SJCRH30 (cell line): ENCODE results near the gene NTMT2. TPM values are rescaled to one million over a fixed set of nuclear protein-coding genes. Genes with fewer than 3 reads are reported as not detected.
"Not testable (repeated sequence)": the region's sequence is repeated elsewhere in the genome, so short reads cannot be mapped to it uniquely, and the experiment has no call there.

Experiments used
- DNase-seq, 2 experiments: peaks; one replicate each; pipeline ENCODE4 v3.0.0-alpha.2; 2015 to 2020
- H3K27ac ChIP-seq: fragments of 250-450 bp; sonication (Bioruptor Pico); 2 replicates; pipeline ENCODE4 v1.5.1; 2020; ENCODE audit warnings: mild to moderate bottlenecking, moderate library complexity
- H3K27me3 ChIP-seq: fragments of 250-450 bp; sonication (Bioruptor Pico); 2 replicates; pipeline ENCODE4 v1.5.1; 2020; ENCODE audit warnings: mild to moderate bottlenecking, moderate library complexity
- H3K36me3 ChIP-seq: fragments of 250-450 bp; sonication (Bioruptor Pico); 2 replicates; pipeline ENCODE4 v1.5.1; 2020; ENCODE audit warnings: mild to moderate bottlenecking, moderate library complexity
- H3K4me1 ChIP-seq: fragments of 250-450 bp; sonication (Bioruptor Pico); 2 replicates; pipeline ENCODE4 v1.5.1; 2020; ENCODE audit warnings: mild to moderate bottlenecking, moderate library complexity
- H3K4me3 ChIP-seq: fragments of 250-450 bp; sonication (Bioruptor Pico); 2 replicates; pipeline ENCODE4 v1.5.1; 2020; ENCODE audit warnings: mild to moderate bottlenecking, moderate library complexity
- H3K9me3 ChIP-seq: fragments of 250-450 bp; sonication (Bioruptor Pico); replicated peaks from 2 replicates; pipeline ENCODE4 v1.5.1; 2020; ENCODE audit warnings: mild to moderate bottlenecking, moderate library complexity
- total RNA-seq: library from RNA; depleted of rRNA; stranded (reverse); fragments of >200 nt; shearing (Covaris generic); gene quantifications from 2 replicates; pipeline ENCODE4 v1.2.3, GENCODE V29; 2014

The NTMT2 gene
- total RNA-seq, 1 experiment from 2014 or later = not detected

- H3K27me3 ChIP-seq = no peaks in the 10 kb centered on the region
- no peaks in the 10 kb centered on the region for H3K4me1 ChIP-seq
- H3K36me3 ChIP-seq = no peaks in the 10 kb centered on the region
- no peak for DNase-seq
- no peaks in the 10 kb centered on the region for H3K9me3 ChIP-seq
- no peak overlapping the region for H3K27ac ChIP-seq
- H3K4me3 ChIP-seq = no peak overlapping the region
These were observed 698 bp upstream of the NTMT2 start for GRCh38 chr1:170145061-170145460.

GRCh38 chr1:170146720-170147263, 1.0 kb downstream of the NTMT2 start:
- Histone ChIP-seq H3K27ac (no peak overlapping the region), H3K27me3 (no peaks in the 10 kb centered on the region), H3K4me3 (no peak overlapping the region), H3K4me1 (no peaks in the 10 kb centered on the region), H3K36me3 (no peaks in the 10 kb centered on the region), H3K9me3 (no peaks in the 10 kb centered on the region)
- peak in 1 of 2 experiments; percentile 25 for DNase-seq

- no peaks in the 10 kb centered on the region for H3K27me3 ChIP-seq
- no peak for DNase-seq
- H3K9me3 ChIP-seq = no peaks in the 10 kb centered on the region
- H3K27ac ChIP-seq = no peak overlapping the region
- H3K4me3 ChIP-seq = no peak overlapping the region
- H3K4me1 ChIP-seq = no peaks in the 10 kb centered on the region
- no peaks in the 10 kb centered on the region for H3K36me3 ChIP-seq
These were observed 3.5 kb downstream of the NTMT2 start for GRCh38 chr1:170149241-170149640.

- no peaks in the 10 kb centered on the region for H3K27me3 ChIP-seq
- H3K4me1 ChIP-seq = no peaks in the 10 kb centered on the region
- H3K27ac ChIP-seq = no peak overlapping the region
- H3K9me3 ChIP-seq = no peaks in the 10 kb centered on the region
- H3K36me3 ChIP-seq = no peaks in the 10 kb centered on the region
- DNase-seq = no peak
- no peak overlapping the region for H3K4me3 ChIP-seq
These were observed 4.3 kb downstream of the NTMT2 start for GRCh38 chr1:170150016-170150415.

- no peak overlapping the region for H3K4me3 ChIP-seq
- H3K27me3 ChIP-seq = no peaks in the 10 kb centered on the region
- no peaks in the 10 kb centered on the region for H3K9me3 ChIP-seq
- DNase-seq = no peak
- H3K27ac ChIP-seq = no peak overlapping the region
- no peaks in the 10 kb centered on the region for H3K36me3 ChIP-seq
- H3K4me1 ChIP-seq = no peaks in the 10 kb centered on the region
These were observed 5.2 kb downstream of the NTMT2 start for GRCh38 chr1:170150921-170151320.

GRCh38 chr1:170153417-170153816, 7.7 kb downstream of the NTMT2 start:
- no peak overlapping the region for H3K27ac ChIP-seq
- H3K4me3 ChIP-seq = no peak overlapping the region
- DNase-seq = no peak
- H3K9me3 ChIP-seq = no peaks in the 10 kb centered on the region
- no peaks in the 10 kb centered on the region for H3K36me3 ChIP-seq
- H3K27me3 ChIP-seq = no peaks in the 10 kb centered on the region
- no peaks in the 10 kb centered on the region for H3K4me1 ChIP-seq

- H3K27me3 ChIP-seq = no peaks in the 10 kb centered on the region
- H3K27ac ChIP-seq = no peak overlapping the region
- no peaks in the 10 kb centered on the region for H3K9me3 ChIP-seq
- no peak overlapping the region for H3K4me3 ChIP-seq
- DNase-seq = no peak
- H3K4me1 ChIP-seq = no peaks in the 10 kb centered on the region
- no peaks in the 10 kb centered on the region for H3K36me3 ChIP-seq
These were observed 9.3 kb downstream of the NTMT2 start for GRCh38 chr1:170155055-170155454.

- no peaks in the 10 kb centered on the region for H3K36me3 ChIP-seq
- no peaks in the 10 kb centered on the region for H3K9me3 ChIP-seq
- no peak overlapping the region for H3K27ac ChIP-seq
- no peak for DNase-seq
- H3K27me3 ChIP-seq = no peaks in the 10 kb centered on the region
- no peaks in the 10 kb centered on the region for H3K4me1 ChIP-seq
- no peak overlapping the region for H3K4me3 ChIP-seq
These were observed 10.8 kb downstream of the NTMT2 start for GRCh38 chr1:170156594-170156993.

GRCh38 chr1:170157820-170158219, 12.1 kb downstream of the NTMT2 start:
- Histone ChIP-seq H3K27me3 (no peaks in the 10 kb centered on the region), H3K4me3 (no peak overlapping the region), H3K9me3 (no peaks in the 10 kb centered on the region), H3K4me1 (peaks cover 7% of the 10 kb centered on the region), H3K36me3 (no peaks in the 10 kb centered on the region), H3K27ac (no peak overlapping the region)
- DNase-seq = no peak

- no peaks in the 10 kb centered on the region for H3K9me3 ChIP-seq
- H3K27ac ChIP-seq = no peak overlapping the region
- H3K36me3 ChIP-seq = no peaks in the 10 kb centered on the region
- DNase-seq = peak; percentile 81 to 84
- no peaks in the 10 kb centered on the region for H3K27me3 ChIP-seq
- H3K4me3 ChIP-seq = no peak overlapping the region
- peaks cover 12% of the 10 kb centered on the region for H3K4me1 ChIP-seq
These were observed 16.9 kb downstream of the NTMT2 start for GRCh38 chr1:170162459-170163246.

- Histone ChIP-seq H3K4me1 (peaks cover 15% of the 10 kb centered on the region), H3K36me3 (no peaks in the 10 kb centered on the region), H3K27ac (no peak overlapping the region), H3K27me3 (no peaks in the 10 kb centered on the region), H3K4me3 (no peak overlapping the region), H3K9me3 (no peaks in the 10 kb centered on the region)
- no peak for DNase-seq
These were observed 18.5 kb downstream of the NTMT2 start for GRCh38 chr1:170164103-170164763.

GRCh38 chr1:170166518-170167180, 20.9 kb downstream of the NTMT2 start:
- DNase-seq = no peak
- H3K27me3 ChIP-seq = no peaks in the 10 kb centered on the region
- H3K4me3 ChIP-seq = no peak overlapping the region
- no peaks in the 10 kb centered on the region for H3K9me3 ChIP-seq
- H3K36me3 ChIP-seq = no peaks in the 10 kb centered on the region
- H3K27ac ChIP-seq = no peak overlapping the region
- peaks cover 15% of the 10 kb centered on the region for H3K4me1 ChIP-seq

- Histone ChIP-seq H3K4me3 (no peak overlapping the region), H3K4me1 (peaks cover 5% of the 10 kb centered on the region; the same call in 1 of the 2 replicates), H3K36me3 (no peaks in the 10 kb centered on the region), H3K27me3 (no peaks in the 10 kb centered on the region), H3K9me3 (no peaks in the 10 kb centered on the region), H3K27ac (no peak overlapping the region)
- peak in 1 of 2 experiments; percentile 3 for DNase-seq
These were observed 22.5 kb downstream of the NTMT2 start for GRCh38 chr1:170168265-170168664.

GRCh38 chr1:170170513-170170912, 24.8 kb downstream of the NTMT2 start:
- H3K36me3 ChIP-seq, H3K4me1 ChIP-seq, H3K9me3 ChIP-seq, H3K27ac ChIP-seq, DNase-seq, H3K27me3 ChIP-seq, H3K4me3 ChIP-seq: not testable (repeated sequence)

- Histone ChIP-seq H3K9me3 (no peaks in the 10 kb centered on the region), H3K4me1 (no peaks in the 10 kb centered on the region), H3K27ac (no peak overlapping the region), H3K4me3 (no peak overlapping the region), H3K36me3 (no peaks in the 10 kb centered on the region), H3K27me3 (no peaks in the 10 kb centered on the region)
- no peak for DNase-seq
These were observed 28.6 kb downstream of the NTMT2 start for GRCh38 chr1:170174395-170174794.
